CD4-positive, alpha-beta T cell treated with Interleukin-4 for 1 hour (primary cell): ENCODE measurements around the gene RIMBP2.
"Not testable (repeated sequence)": the region's sequence is repeated elsewhere in the genome, so short reads cannot be mapped to it uniquely, and the experiment has no call there.

ENCODE experiments used
- DNase-seq, 2 donors: peaks; one replicate each; pipeline ENCODE4 v3.0.0-alpha.2; 2020 to 2022

Gene RIMBP2

GRCh38 chr12:130705178-130705822, 10.8 kb downstream of the RIMBP2 start:
- no peak for DNase-seq

DNA sequence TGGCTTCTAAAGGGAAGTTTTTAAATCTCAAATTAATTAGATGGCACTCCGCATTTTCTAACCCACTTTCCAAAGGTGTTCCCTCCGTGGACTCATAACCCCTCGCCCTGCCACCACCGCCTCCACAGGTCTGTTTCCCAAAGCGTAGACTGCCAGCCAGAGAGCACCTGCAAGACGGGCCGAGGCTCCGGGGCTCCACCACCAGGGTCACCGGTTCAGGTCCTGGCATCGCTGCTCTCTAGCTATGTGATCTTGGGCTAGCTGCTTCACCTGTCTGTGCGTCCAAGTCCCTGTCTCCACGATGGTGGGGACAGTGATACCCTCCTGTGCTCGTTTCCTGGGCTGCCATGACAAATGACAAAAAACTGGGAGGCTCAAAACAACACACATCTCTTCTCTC, 11.5 kb downstream of the RIMBP2 start:
- DNase-seq = no peak

GRCh38 chr12:130703733-130704375, 12.2 kb downstream of the RIMBP2 start:
- DNase-seq = no peak

- DNase-seq = no peak
Observed at GRCh38 chr12:130702966-130703732, 12.9 kb downstream of the RIMBP2 start.

DNA sequence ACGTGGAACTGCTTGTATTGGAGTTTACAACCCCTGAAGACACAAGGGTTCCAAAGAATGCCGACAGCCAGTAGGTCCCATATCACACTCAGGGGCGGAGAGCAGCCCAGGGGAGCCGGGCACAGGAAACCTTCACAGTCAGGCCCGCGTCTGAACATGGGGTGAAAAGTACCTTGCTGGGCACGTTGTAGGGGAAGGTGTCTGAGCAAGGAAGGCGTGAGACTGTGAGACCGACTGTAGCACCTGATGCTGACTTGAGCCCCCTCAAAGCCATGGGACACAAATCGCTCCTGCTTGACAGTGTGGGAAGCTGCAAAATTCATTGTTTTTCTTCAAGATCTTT, 14.7 kb downstream of the RIMBP2 start:
- no peak for DNase-seq

- no peak for DNase-seq
Observed at GRCh38 chr12:130700492-130701401, 15.4 kb downstream of the RIMBP2 start.

GRCh38 chr12:130698106-130698505, 18.0 kb downstream of the RIMBP2 start:
- DNase-seq = no peak

DNA sequence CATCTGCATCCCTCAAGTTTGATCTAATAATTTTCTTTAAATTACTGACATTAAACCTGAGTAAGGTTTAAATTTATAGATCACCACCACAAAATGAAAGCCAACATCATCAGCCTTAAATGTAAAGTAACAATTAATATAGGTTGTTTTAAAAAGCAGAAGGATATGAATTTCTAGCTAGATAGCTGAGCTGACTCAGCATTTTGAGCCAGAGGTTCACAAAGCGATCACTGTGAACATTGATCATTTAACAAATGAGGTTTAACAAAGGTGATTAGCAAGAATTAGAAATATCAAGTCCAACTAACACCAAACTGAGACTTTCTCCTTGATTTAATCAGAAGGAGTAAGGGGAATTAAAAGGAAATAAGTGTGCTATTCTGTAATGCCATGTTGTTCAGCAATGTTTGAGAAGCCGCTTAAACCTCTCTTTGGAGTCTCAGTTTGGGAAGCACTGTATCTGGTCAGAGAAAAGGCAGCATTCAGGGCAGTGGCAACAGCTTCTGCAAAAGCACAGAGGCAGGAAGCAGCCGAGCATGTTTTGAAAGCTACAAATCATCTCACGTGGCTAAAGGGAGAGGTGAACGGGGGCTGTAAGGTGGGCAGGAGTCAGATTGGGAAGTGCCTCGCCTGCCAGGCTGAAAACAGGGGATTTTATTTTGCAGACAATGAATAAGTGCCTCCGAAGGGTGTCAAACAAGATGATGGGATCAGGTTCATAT, 19.6 kb downstream of the RIMBP2 start:
- DNase-seq = no peak

DNA sequence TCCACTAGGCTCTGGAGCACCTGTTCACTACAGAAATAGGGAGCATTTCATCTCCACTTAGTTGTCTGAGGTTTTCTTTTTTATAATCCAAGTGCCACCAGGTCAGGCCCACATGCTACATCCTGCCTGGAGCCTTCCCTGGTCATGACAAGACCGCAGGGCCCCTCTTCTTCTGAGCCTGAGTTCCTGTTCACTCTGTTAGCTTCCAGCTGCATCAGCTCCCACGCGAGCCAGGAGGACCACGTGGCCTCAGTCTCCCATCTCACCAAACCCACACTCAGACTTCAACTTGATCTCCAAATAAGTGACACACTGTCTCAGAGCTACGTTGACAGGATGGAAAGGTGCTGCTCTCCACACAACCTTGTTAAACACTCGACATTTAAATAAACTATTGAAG, 21.0 kb downstream of the RIMBP2 start:
- no peak for DNase-seq

DNA sequence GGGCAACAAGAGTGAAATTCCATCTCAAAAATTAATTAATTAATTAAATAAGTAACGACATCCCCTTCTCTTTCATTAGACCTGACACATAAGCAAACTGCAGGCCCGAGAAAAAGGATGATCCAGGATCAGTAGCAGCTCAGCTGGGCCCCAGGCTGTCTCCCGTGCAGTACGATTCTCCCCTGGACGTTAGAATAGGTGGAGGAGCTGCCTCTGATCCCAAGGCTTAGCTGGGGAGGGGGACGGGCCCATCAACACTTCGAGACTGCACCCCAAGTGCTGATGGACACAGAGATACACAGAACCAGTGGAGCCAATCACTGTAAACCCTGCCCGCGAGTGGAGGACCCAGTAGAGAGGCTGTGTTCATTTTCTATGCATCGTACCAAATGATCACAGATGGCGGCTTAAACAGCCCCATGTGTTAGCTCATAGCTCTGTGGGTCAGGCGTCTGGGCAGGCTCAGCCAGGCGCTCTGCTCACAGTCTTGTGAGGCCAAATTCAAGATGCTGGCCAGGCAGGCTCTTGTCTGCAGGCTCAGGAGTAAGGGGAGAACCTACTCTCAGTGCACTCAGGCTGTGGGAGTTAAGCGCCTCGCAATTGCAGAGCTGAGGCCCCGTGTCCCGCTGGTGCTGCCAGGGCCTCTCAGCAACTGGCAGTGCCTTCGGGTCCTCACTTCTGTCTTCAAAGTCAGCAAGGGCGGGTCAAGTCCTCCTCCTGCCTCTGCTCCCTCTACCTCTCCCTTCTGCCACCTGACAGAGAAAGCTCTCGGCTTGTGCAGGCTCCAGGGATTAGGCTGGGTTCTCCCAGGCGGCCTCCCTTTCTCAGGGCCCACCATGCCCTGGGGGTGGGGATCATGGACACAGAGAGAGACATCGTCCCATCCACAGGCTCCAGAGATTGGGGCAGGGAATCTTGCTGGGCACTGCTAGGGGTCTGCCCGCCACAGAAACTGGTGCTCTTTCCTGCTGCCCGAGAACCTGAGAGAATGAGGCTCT, 26.4 kb downstream of the RIMBP2 start:
- no peak for DNase-seq

DNA sequence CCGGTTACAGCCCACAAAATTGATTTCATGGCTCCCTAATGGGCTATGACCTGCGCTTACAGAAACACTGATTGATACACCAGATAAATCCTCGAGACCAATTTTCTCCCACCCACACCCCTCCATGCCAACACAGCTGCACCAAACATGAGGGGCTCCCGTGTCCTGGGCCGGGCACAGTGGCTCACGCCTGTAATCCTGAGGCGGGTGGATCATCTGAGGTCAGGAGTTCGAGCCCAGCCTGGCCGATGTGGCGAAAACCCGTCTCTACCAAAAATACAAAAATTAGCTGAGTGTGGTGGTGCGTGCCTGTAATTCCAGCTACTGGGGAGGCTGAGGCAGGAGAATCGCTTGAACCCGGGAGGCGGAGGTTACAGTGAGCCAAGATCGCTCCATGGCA, 27.1 kb downstream of the RIMBP2 start:
- DNase-seq = not testable (repeated sequence)

DNA sequence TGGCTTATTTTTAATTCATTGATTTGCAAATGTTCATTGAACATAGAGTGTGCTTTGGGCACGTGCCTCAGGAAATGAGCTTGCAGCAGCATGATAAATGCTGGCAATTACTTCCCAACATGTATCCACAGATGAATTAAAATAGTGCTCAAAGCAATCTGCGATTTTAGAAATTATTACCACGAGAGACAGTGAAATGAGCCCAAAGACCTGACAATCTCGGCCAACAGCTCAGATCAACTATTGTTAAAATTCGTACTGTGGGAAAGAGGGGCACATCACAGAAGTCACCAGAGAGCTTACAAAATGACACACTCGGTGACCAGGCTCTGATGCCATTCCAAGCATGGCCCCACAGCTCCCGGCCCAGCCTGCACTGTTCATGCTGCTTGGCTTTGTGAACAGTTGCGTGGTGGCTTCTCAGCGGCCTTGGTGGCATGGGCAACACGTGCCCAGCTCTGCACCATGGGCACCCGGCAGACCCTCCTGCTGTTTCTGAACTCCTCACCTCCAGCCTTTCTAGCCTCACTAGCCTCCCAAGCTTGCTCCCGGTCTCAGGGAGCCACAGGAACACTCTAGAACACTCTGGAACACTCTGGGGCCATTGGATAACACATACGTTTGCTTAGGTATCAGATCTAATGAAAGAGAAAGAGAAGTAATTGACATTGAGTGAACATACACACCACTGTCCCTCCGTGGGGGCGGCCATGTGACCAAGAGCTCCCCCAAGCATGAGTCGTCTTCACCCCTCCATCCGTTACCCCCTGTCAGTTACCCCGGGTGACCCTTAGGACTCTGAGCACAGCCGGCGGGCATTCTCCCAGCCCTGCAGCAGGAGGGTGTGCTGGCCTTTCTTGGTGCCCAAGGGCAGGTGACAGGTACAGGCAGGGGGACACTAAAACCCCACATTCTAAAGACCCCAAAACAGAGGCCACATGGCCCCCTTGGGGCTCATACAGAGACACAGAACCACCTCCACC, 28.0 kb downstream of the RIMBP2 start:
- DNase-seq = no peak

- no peak for DNase-seq
Observed at GRCh38 chr12:130687190-130687589, 28.9 kb downstream of the RIMBP2 start.

GRCh38 chr12:130686511-130686991, 29.5 kb downstream of the RIMBP2 start:
- DNase-seq = no peak

DNA sequence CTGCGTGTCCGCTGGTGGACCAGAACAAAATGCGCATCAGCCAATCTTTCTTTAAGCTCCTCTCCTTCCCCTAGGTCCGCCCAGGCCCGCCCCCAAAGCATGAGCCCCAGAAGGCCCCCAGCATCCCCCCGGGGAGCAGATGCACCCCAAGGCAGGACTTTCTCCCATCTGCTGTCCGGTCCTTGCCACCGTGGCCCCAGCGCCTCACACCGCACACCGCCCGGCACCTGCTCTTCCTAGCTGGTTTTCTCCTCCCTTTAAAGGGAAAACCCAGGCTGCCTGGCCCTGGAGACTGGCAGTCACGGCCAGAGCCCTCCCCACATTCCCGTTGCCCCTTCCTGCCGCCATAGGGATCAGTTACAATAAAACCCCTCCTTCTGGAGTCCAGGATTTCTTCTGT, 30.2 kb downstream of the RIMBP2 start:
- DNase-seq = no peak

GRCh38 chr12:130685250-130685787, 30.8 kb downstream of the RIMBP2 start:
- no peak for DNase-seq

GRCh38 chr12:130683811-130684210, 32.3 kb downstream of the RIMBP2 start:
- DNase-seq = no peak

DNA sequence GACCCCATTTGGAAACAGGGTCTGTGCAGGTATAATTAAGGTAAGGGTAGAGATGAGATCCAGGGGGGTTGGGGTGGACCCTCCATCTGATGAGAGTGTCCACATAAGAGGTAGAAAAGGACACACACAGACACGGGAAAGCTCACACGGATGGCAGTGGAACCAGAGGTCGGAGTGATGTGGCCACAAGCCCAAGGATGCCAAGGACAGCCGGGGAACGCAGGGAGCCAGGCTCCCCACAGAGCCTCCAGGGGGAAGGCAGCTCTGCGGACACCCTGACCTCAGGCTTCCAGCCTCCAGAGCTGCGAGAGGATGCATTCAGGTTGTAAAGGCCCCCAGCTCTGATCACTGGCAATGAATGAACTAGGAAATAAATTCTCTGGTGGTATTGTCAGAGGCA, 33.0 kb downstream of the RIMBP2 start:
- DNase-seq = no peak

DNA sequence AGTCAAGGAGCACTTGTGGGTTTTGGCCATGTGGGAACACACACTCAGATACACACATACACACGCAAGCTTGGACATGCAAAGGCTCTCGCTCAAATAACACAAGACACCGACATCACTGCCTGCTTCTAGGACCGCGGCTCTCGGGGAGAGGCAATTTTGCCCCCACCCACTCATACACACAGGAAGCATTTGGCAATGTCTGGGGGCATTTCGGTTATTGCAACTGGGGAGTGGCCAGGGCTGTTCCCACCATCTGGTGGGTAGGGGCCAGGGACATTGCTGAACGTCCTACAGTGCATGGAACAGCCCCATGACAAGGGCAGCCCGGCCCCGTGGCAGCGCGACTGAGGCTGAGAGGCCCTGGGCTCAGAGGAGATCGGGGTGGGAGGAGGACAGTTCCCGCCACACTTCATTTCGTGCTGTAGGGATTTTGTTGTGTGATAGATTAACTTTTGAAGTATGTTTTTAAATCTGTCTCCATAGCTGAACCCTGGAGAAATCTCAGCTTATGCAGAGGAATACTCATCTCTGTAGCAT, 35.6 kb downstream of the RIMBP2 start:
- DNase-seq = no peak
